Mucosa of descending colon (tissue), 3 donors: ENCODE results near the gene SMIM1. TPM values are rescaled to one million over a fixed set of nuclear protein-coding genes. Genes with fewer than 3 reads are reported as not detected.

Experiments used
- ATAC-seq: fragments of 200-7000 bp; cut with Tn5 transposase; one replicate; pipeline ENCODE4 v1.9.1; 2020; ENCODE audit warnings: mild to moderate bottlenecking, moderate library complexity
- DNase-seq, 3 donors: peaks; one replicate each; pipeline ENCODE4 v3.0.0-alpha.2; 2020
- H3K36me3 ChIP-seq: fragments of 200-600 bp; one replicate; pipeline ENCODE4 v1.8.0; 2021; ENCODE audit warnings: low read depth, mild to moderate bottlenecking
- H3K4me1 ChIP-seq: fragments of 200-600 bp; one replicate; pipeline ENCODE4 v1.8.0; 2021; ENCODE audit warnings: low read depth, mild to moderate bottlenecking
- H3K4me3 ChIP-seq: fragments of 200-600 bp; one replicate; pipeline ENCODE4 v1.8.0; 2021; ENCODE audit warnings: mild to moderate bottlenecking
- H3K9me3 ChIP-seq: fragments of 200-600 bp; one replicate; pipeline ENCODE4 v1.8.0; 2021; ENCODE audit warnings: mild to moderate bottlenecking
- intact Hi-C, 2 donors: fragments of 100-400 bp; cut with DNase I in 1 of 2; cut with micrococcal nuclease in 1 of 2; formaldehyde crosslinking; loops; one replicate each; pipeline versions ENCODE4 v1.11.0 to v1.11.1; 2022; cut with DNase I, micrococcal nuclease
- total RNA-seq, 3 donors: library from RNA; stranded (reverse); fragmentation: NEBNext Ultra II Directional in 2 of 3; extraction: Animal tissue kit (Norgen Biotek cat#: 25700) in 2 of 3; gene quantifications; one replicate each; pipeline versions ENCODE4 v1.2.1 to v1.2.4, GENCODE V29; 2021 to 2023
- TF ChIP-seq, protein P1 (sequence below): fragments of 200-600 bp; IDR thresholded peaks from one replicate; pipeline ENCODE4 v1.8.0; 2022; ENCODE audit warnings: antibody characterized with exemption, mild to moderate bottlenecking
- donor health status: DM: no; HTN: no; CAD: no; lungs with moderate emphysema.
- donor health status: DM: no; HTN: no; CAD: no.
- donor health status: DM: no; HTN: yes; CAD: no.

SMIM1 gene
- total RNA-seq, 3 donors from 2014 or later: 1.6 to 16.1 (median 2.6) TPM

DNA sequence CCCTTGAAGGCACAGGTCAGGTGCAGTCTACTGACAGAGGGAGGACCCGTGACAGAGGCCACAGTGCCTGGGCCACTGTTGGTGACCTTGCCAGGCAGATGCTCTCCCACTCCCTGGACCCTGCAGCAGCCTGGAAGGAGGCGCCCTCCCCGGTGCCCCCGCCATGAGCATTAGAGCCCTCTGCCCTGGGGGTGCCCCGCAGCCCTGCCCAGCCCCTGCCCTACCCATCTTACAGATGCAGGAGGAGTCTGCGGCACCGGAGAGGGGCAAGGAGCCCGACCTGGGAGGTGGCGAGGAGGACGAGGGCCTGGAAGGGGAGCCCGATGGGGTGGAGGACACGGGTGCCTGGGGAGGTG is 9.7 kb upstream of the SMIM1 start:
- TF ChIP-seq, protein P1, sequence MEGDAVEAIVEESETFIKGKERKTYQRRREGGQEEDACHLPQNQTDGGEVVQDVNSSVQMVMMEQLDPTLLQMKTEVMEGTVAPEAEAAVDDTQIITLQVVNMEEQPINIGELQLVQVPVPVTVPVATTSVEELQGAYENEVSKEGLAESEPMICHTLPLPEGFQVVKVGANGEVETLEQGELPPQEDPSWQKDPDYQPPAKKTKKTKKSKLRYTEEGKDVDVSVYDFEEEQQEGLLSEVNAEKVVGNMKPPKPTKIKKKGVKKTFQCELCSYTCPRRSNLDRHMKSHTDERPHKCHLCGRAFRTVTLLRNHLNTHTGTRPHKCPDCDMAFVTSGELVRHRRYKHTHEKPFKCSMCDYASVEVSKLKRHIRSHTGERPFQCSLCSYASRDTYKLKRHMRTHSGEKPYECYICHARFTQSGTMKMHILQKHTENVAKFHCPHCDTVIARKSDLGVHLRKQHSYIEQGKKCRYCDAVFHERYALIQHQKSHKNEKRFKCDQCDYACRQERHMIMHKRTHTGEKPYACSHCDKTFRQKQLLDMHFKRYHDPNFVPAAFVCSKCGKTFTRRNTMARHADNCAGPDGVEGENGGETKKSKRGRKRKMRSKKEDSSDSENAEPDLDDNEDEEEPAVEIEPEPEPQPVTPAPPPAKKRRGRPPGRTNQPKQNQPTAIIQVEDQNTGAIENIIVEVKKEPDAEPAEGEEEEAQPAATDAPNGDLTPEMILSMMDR: no peak
- Histone ChIP-seq H3K4me3 (no peak overlapping the region), H3K9me3 (no peaks in the 10 kb centered on the region), H3K4me1 (no peaks in the 10 kb centered on the region), H3K36me3 (no peaks in the 10 kb centered on the region)
- peak in 1 of 3 donors; percentile 40 for DNase-seq
- intact Hi-C loops: no loop called here
- no peak for ATAC-seq

DNA sequence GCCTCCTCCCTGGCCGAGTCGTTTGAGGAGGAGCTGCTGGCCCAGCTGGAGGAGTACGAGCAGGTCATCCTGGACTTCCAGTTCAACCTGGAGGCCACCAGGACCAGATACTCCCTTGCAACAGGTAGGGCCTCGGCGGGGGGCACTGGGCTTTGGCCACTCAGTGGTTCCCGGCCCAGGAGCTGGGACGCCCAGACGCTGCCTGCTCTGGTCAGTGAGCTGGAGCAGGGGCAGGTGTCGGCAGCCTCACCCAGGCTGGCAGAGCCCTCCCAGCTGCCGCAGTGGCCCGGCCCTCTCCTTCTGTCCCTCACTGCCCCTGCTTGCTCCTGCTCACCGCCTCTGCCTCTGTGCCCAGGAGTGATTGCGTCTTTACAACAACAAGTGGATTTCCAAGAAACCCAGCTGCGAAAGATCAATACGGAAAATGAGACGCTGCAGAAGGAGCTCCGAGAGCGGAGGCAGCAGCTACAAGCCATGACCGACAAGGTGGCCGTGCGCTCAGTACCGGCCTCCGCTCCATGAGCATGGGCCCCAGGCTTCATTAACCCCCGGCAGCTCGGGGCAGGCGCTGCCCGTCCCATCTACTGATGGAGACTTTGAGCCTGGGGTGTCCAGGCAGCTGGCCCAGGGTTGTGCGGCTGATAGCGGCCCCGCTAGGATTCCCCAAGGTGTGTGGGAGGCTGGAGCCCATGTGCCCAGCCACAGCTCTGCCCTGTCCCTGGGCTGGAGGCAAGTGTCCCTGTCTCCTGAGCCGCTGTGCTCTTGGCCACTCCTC is 9.0 kb upstream of the SMIM1 start:
- DNase-seq: peak in 1 of 3 donors; percentile 39
- no peak overlapping the region for H3K4me3 ChIP-seq
- TF ChIP-seq, protein P1: no peak
- intact Hi-C loops: no loop called here
- H3K4me1 ChIP-seq: no peaks in the 10 kb centered on the region
- H3K36me3 ChIP-seq: no peaks in the 10 kb centered on the region
- no peaks in the 10 kb centered on the region for H3K9me3 ChIP-seq
- ATAC-seq: no peak

DNA sequence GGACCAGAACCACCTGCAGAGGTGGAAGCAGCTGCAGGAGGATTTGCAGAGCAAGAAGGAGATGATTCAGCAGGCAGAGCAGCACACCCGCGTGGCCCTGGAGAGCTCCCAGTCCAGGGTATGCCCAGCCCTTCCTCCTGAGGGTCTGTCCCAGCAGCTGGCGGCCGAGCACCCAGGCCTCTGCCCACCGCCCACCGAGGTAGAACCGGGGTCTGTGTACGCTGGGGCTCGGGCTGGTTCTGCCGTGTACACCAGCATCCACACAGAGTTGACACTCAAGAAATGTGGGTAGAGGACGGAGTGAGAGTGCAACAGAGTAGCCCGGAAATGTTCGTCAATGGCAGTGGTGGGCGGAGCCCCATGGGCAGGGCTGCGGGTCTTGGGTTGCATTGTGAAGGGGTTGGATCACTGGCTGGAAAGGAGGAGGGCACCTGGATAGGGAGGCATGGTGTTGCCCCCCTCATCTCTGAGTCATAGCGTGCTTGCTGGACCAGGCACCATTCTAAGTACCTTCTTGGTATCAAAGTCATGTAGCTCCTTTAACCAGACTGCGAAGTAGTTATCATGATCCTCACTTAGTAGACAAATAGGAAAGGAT is 5.1 kb upstream of the SMIM1 start:
- Histone ChIP-seq H3K9me3 (no peaks in the 10 kb centered on the region), H3K36me3 (no peaks in the 10 kb centered on the region), H3K4me1 (peaks cover 7% of the 10 kb centered on the region), H3K4me3 (no peak overlapping the region)
- no peak for ATAC-seq
- DNase-seq: no peak
- intact Hi-C loops: no loop called here
- TF ChIP-seq, protein P1: no peak

DNA sequence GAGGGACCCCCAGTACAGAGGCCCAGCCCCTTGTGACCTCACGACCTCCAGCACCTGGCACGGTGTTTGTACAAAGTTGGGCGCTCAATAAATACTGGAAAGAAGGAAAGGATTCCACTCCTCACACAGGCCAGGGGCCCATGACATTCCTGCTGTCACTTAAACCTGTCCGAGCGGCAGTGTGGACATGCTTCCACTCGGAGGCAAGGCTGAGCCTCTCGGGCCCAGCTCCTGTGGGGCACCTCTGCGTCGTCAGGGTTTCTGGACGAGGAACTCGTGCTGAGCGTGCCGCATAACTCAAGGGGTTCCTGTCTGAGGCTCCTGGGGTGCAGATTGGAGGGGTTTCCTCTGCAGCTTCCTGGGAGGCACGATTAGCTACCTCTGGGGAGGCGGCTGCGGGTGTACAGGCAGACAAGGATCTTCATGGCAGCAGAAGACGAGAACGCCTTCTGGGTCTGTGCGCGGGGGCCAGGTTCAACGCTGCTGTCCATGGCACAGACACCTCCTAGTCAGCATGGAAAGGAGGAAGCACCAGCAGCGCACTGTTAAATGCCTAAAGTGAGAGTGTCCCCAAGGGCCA is 3.6 kb upstream of the SMIM1 start:
- no peak for DNase-seq
- TF ChIP-seq, protein P1: no peak
- Histone ChIP-seq H3K4me3 (no peak overlapping the region), H3K4me1 (peaks cover 11% of the 10 kb centered on the region), H3K9me3 (no peaks in the 10 kb centered on the region), H3K36me3 (no peaks in the 10 kb centered on the region)
- no peak for ATAC-seq
- intact Hi-C loops: no loop called here

DNA sequence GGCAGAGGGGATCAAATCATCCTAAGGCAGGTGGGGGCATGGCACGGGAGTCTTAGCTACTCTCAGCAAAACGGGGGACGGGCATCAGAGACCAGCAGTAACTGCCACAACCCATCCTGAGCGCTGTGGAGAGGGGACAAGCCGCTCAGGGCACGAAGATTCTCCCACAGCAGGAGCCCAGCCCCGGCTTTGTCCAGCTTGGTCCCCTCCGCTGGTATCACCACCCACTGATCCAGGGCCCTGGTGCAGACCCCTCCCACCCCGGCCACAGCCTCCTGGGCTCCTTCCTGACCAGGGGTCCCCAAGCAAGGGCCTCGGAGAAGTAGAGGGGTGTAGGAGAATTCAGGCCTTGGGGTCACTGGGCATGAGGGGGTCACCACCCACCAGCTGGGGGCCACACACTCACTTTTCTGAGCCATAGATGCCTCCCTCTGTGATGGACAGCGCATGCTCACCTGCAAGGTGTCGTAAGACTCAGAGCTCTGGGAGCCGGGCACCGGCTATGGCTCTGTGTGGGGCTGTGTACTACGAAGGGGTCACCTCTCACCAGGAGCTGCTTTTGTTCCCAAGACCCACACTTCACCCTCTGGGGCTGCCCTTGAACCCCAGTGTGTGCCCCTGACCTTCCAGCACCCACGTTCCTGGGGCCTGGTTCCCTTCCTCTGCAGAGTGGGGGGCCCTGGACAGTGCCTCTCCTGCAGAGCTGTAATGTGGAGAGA is 2.3 kb upstream of the SMIM1 start:
- intact Hi-C loops: no loop called here
- H3K9me3 ChIP-seq: no peaks in the 10 kb centered on the region
- peak in 1 of 3 donors; percentile 24 for DNase-seq
- TF ChIP-seq, protein P1: no peak
- H3K4me3 ChIP-seq: no peak overlapping the region
- ATAC-seq: no peak
- peaks cover 14% of the 10 kb centered on the region for H3K4me1 ChIP-seq
- no peaks in the 10 kb centered on the region for H3K36me3 ChIP-seq
